Mesothelial cell of epicardium (in vitro differentiated cells): Measurements from ENCODE around the gene SF3A1. TPM values are rescaled to one million over a fixed set of nuclear protein-coding genes. Genes with fewer than 3 reads are reported as not detected.

Source experiments
- DNase-seq, 2 experiments: peaks; one replicate each; pipeline ENCODE4 v3.0.0; 2021; ENCODE audit warnings: low spot score in 2 of 2; ENCODE audit not compliant: unreplicated experiment in 2 of 2
- H3K27ac Mint-ChIP-seq: 2 replicates; pipeline ENCODE4 v1.8.0; 2021; ENCODE audit warnings: mixed read lengths
- H3K27me3 Mint-ChIP-seq: 2 replicates; pipeline ENCODE4 v1.8.0; 2021; ENCODE audit warnings: low read depth, mixed read lengths
- H3K36me3 Mint-ChIP-seq: 2 replicates; pipeline ENCODE4 v1.8.0; 2021; ENCODE audit warnings: mixed read lengths
- H3K4me1 Mint-ChIP-seq: 2 replicates; pipeline ENCODE4 v1.8.0; 2021; ENCODE audit warnings: mixed read lengths
- H3K4me3 Mint-ChIP-seq: 2 replicates; pipeline ENCODE4 v1.8.0; 2021; ENCODE audit warnings: mild to moderate bottlenecking, moderate library complexity, mixed read lengths
- H3K9me3 Mint-ChIP-seq: 2 replicates; pipeline ENCODE4 v1.8.0; 2021; ENCODE audit warnings: mixed read lengths
- CTCF ChIP-seq: fragments of 200-600 bp; sonication (generic); IDR thresholded peaks from one replicate; pipeline ENCODE4 v1.5.0; 2021; ENCODE audit warnings: antibody characterized with exemption; ENCODE audit not compliant: unreplicated experiment
- total RNA-seq: library from RNA; stranded (reverse); gene quantifications from 3 replicates; pipeline ENCODE4 v1.2.1, GENCODE V29; 2021

SF3A1 gene
- total RNA-seq, 1 donor from 2014 or later = 142 TPM

DNA sequence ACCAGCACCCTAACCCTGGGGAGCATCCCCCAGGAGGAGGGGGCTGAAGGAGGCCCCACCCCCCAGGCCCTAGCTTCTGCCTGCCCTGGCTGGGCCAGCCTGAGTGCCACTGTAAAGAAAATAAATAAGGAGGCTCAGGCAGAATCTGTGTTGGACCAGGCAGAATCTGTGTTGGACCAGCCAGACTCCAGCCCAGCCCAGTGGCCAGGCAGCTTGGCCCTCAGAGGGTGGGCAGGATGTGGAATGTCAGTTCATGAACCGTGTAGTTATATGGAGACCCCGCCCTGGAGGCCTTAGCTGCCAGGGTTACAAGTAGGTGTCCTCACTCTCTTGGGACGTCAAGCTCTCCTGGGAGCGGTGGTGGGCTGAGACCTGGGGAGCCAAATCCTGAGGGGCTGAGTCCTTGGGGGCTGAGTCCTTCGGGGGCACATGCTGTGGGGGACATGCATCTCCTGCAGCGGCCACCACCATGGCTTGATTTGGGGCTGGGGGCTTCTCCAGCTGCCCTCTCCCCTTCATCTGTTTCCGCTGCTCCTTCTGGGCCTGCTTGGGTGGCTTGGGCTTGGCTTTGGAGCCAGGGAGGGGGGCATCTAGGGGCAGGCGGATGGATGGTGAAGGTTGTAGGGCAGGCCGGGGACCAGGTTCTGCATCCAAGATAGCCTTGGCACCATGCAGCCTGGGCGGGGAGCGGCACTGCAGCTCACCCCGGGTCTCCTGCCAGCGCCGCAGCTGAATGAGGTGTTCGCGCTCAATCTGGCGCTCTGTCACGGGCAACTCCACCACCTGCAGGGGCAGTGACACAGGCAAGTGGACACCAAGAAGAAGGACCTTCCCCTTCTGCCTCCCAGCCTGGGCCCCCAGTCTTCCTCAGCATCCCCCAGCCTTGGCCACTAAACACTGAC lies 64.4 kb downstream of the SF3A1 start:
- Mint-ChIP-seq H3K9me3 (no peaks in the 10 kb centered on the region), H3K36me3 (peaks cover 16% of the 10 kb centered on the region), H3K27me3 (no peaks in the 10 kb centered on the region), H3K4me3 (no peak overlapping the region), H3K27ac (no peak overlapping the region), H3K4me1 (peaks cover 15% of the 10 kb centered on the region)
- DNase-seq = no peak
- no peak for TF ChIP-seq CTCF

DNA sequence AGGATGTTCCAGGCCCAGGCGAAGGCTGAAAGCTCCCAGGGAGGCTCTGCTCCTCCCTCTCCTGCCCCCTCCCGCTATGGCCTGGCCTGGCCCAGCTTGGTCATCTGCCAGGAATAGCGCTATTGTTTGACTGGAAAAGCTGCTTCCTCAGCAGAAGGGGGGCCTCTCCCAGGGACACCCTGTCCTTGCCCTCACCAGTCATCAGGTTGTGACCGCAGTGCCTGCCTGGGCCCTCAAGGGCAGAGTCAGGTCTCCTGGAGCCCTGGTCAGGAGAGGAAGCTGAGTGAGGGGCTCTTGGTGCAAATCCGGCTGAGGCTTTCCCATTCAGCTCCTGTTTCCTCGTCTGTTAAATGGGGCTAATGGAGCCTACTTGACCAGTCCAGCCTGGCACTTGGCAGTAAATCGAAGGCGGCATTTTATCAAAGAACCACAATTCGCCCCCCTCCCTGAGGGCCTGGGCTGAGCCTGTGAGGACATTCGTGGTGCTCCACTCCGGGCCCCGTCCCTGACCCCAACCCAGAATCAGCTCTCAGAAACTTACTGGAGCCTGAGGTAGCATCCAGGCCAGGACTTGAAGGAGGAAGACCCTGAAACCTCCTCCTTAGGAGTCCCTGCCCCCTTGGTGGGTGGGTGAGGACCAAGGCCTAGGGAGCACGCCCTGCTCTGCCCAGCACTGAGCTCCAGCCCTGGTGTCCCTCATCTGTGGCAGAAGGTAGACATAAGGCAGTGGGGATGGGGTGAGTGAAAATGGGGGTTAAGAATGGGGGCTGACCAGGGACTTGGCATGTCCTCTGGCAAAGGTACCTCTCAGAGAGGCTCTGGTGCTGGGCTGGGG lies 65.4 kb downstream of the SF3A1 start:
- no peak overlapping the region for H3K27ac Mint-ChIP-seq

DNA sequence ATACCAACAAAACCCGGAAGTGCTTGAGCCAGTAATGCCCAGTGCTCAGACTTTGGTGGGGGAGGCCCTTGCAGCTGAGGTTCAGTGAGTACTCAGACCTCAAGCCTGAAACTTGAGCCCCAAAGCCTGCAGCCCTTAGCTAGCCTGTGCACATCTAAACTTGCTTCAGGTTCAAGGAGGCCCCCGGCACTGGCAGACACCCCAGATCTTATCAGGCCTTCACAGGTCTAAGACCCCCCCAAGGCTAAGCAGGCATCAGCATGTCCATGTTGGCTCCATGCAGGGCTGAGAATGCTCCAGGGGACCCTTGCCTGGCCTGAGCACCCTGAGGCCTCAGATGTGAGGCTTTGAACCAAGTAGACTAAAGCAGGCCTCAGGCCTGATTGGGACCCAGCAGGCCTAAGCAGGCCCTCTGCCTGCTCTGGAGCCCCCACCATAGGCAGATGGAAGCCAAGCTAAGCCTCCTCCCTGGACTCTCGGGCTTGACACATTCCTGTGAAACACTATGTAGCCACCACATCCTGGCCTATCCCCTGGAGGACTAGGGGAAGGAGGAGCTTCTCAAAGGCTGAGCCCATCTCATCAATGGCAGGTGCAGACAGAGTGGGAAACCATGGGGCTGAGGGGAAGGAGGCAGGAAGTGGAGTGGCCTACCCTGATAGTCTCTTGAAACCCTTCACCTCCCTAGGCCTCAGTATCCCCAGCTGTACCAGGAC lies 66.2 kb downstream of the SF3A1 start:
- Mint-ChIP-seq H3K27me3 (no peaks in the 10 kb centered on the region), H3K4me3 (peak overlapping the region; percentile 70), H3K27ac (peak overlapping the region; percentile 82), H3K9me3 (no peaks in the 10 kb centered on the region), H3K4me1 (peaks cover 15% of the 10 kb centered on the region), H3K36me3 (peaks cover 16% of the 10 kb centered on the region)
- no peak for DNase-seq
- TF ChIP-seq CTCF = no peak

More for the DNA sequence above, 65.4 kb downstream of the SF3A1 start:
- DNase-seq = no peak
- Mint-ChIP-seq H3K4me1 (peaks cover 15% of the 10 kb centered on the region), H3K9me3 (no peaks in the 10 kb centered on the region), H3K27me3 (no peaks in the 10 kb centered on the region), H3K36me3 (peaks cover 16% of the 10 kb centered on the region), H3K4me3 (no peak overlapping the region)
- TF ChIP-seq CTCF = no peak

GRCh38 chr22:30289980-30290313 lies 66.7 kb downstream of the SF3A1 start:
- H3K4me1 Mint-ChIP-seq = peaks cover 15% of the 10 kb centered on the region
- peak overlapping the region; percentile 82 for H3K27ac Mint-ChIP-seq
- DNase-seq = no peak
- no peak for TF ChIP-seq CTCF
- H3K27me3 Mint-ChIP-seq = no peaks in the 10 kb centered on the region
- H3K4me3 Mint-ChIP-seq = peak overlapping the region; percentile 70
- peaks cover 17% of the 10 kb centered on the region for H3K36me3 Mint-ChIP-seq
- no peaks in the 10 kb centered on the region for H3K9me3 Mint-ChIP-seq

- no peak for TF ChIP-seq CTCF
- Mint-ChIP-seq H3K4me3 (peak within 1 kb of the TSS; percentile 70), H3K27ac (peak within 1 kb of the TSS; percentile 84), H3K9me3 (no peaks in the 10 kb centered on the region), H3K27me3 (no peaks in the 10 kb centered on the region), H3K36me3 (peaks cover 19% of the 10 kb centered on the region), H3K4me1 (peaks cover 15% of the 10 kb centered on the region)
- peak; percentile 91 to 95 for DNase-seq
These were observed 67.3 kb downstream of the SF3A1 start, which contains the start of gene CASTOR1 for GRCh38 chr22:30289141-30289979. CASTOR1 (minus strand) TSS chr22:30289505; CDS start chr22:30289497, 8 bp downstream.
